ENCODE results near the gene EXOC2. TPM values are rescaled to one million over a fixed set of nuclear protein-coding genes. Genes with fewer than 3 reads are reported as not detected.
"Not testable (repeated sequence)": the region's sequence is repeated elsewhere in the genome, so short reads cannot be mapped to it uniquely, and the experiment has no call there.

Gene EXOC2
- total RNA-seq, 1 donor from 2014 or later, result 22.0 TPM

DNA sequence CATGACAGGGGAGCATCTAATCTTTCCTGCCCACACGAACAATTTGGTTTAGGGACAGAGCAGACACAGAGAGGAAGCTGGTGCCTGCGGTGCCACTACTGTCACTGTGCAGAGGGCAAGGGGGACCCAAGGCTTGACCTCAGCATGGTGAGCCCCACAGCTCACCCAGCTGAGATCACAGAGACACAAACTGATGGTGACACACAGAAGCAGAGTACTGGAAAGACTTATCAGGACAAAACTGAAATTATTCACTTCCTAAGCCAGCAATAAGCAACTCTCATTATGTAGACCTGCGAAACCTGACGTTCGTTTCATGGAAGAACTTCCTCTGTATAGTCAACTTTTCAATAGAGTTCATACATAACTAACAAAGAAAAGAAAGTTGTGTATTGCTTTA lies 122.1 kb downstream of the EXOC2 start:
- TF ChIP-seq, protein P1, sequence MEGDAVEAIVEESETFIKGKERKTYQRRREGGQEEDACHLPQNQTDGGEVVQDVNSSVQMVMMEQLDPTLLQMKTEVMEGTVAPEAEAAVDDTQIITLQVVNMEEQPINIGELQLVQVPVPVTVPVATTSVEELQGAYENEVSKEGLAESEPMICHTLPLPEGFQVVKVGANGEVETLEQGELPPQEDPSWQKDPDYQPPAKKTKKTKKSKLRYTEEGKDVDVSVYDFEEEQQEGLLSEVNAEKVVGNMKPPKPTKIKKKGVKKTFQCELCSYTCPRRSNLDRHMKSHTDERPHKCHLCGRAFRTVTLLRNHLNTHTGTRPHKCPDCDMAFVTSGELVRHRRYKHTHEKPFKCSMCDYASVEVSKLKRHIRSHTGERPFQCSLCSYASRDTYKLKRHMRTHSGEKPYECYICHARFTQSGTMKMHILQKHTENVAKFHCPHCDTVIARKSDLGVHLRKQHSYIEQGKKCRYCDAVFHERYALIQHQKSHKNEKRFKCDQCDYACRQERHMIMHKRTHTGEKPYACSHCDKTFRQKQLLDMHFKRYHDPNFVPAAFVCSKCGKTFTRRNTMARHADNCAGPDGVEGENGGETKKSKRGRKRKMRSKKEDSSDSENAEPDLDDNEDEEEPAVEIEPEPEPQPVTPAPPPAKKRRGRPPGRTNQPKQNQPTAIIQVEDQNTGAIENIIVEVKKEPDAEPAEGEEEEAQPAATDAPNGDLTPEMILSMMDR (conservative IDR thresholded peaks at IDR 0.05; ENCODE audit: low read depth, low read length), result no peak
- no peak for DNase-seq (ENCODE audit: low read depth)
- no peak overlapping the region for H3K4me3 ChIP-seq (ENCODE audit: low read depth, low read length)

DNA sequence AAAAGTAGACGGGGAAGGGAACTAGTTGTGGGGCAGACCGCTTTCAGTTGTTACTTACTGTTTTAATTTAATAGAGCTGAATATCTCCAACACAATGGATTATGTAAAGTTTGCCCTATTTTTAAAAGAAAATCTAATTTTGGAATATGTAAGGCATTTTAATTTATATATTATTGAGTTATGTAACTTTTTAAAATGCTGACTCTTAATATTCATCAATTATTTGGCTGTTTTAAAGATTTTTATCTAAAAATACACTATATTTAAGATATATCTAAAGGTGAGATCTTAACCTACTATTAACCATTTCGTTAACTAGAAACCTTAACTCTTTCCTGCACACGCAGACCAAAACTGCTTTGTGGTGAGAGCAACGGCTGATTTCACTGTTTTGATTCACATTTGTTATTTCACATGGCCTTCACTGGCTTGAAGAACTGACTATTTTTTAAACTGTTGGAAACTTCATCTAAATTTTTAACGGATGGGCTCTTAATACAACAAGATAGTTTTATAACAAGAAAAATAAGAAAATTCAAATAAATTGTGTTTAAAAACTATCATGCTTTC lies 123.9 kb downstream of the EXOC2 start:
- TF ChIP-seq, protein P1 (conservative IDR thresholded peaks at IDR 0.05; ENCODE audit: low read depth, low read length), result no peak
- H3K4me3 ChIP-seq (ENCODE audit: low read depth, low read length), result no peak overlapping the region
- no peak for DNase-seq (ENCODE audit: low read depth)

DNA sequence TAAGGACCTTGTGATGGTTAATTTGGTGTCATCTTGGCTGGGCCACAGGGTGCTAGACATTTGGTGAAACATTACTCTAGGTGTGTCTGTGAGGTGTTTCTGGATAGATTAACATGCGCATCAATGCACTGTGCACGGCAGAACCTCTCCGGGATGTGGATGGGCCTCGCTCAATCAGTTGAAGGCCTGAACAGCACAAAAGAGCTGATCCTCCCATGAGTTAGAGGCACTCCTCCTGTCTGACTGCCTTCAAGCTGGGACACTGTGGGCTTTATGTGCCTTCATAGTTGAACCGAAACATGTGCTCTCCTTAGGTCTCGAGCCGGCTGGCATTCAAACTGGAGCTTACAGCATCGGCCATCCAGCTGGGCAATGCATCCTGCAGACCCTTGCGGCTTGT lies 124.9 kb downstream of the EXOC2 start:
- no peak for DNase-seq (ENCODE audit: low read depth)
- H3K4me3 ChIP-seq (ENCODE audit: low read depth, low read length), result no peak overlapping the region
- TF ChIP-seq, protein P1 (conservative IDR thresholded peaks at IDR 0.05; ENCODE audit: low read depth, low read length), result no peak

DNA sequence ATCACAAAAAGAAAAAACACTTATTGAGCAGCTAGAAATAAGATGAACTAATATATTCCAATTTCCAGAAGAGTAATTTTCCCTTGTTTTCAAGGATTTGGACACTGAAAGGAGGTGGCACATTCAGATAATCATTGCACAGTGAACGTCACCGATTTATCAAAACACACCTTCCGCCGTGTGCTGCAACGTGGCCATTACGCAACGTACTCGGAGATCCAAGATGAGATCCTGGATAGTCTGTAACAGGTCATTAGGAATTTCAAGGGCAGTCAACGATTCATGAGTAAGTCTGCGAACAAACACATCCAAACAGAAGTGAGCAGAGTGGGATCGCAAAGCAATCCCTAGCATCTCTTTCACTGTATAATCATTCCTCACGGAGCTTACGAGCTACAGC lies 129.1 kb downstream of the EXOC2 start:
- H3K4me3 ChIP-seq (ENCODE audit: low read depth, low read length), result no peak overlapping the region
- TF ChIP-seq, protein P1 (conservative IDR thresholded peaks at IDR 0.05; ENCODE audit: low read depth, low read length), result no peak
- DNase-seq (ENCODE audit: low read depth), result no peak

DNA sequence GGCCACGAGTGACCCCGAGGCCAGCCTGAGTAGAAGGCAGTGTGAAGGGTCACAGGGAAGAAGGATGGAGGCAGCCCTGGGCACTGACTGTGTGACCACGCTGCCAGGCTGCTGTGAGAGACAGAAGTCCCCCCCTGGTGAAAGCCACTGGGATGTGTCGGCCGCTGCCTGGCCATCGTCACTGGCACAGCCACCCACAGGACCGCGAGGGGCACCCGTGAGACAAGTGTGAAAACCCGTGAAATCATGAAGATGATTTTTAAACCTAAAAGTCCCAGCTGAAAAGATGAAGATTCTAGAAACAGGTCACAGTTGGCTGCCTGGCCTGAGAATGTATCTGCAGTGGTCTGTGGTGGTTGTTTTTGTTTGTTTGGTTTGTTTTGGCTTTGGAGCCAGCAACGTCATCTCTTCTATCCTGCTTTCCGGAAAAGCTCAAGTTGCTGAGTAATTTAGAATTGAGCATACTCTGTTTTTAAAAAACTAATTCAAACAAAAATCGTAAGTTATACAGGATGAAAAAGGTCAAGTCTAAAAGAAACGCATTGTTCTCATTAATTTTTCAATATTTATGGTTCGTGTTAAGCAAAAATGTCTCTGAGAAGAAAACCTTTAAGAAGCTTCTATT lies 130.8 kb downstream of the EXOC2 start:
- TF ChIP-seq, protein P1 (conservative IDR thresholded peaks at IDR 0.05; ENCODE audit: low read depth, low read length), result no peak
- DNase-seq (ENCODE audit: low read depth), result no peak
- no peak overlapping the region for H3K4me3 ChIP-seq (ENCODE audit: low read depth, low read length)

DNA sequence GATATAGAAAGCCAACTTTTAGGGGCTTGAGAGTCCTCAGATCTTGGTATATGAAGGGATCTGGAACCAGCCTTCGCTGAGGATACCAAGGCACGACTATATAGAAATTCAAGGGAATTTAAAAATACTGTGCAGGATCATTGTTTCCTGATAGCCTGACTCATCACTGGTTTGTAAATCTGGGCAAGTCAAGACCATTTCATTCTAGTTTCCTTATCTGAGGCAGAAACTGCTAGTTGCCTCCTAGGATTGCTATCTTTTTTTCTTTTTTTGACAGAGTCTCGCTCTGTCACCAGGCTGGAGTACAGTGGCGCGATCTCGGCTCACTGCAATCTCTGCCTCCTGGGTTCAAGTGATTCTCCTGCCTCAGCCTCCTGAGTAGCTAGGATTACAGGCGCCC lies 131.6 kb downstream of the EXOC2 start:
- H3K4me3 ChIP-seq (ENCODE audit: low read depth, low read length); DNase-seq (ENCODE audit: low read depth): not testable (repeated sequence)

DNA sequence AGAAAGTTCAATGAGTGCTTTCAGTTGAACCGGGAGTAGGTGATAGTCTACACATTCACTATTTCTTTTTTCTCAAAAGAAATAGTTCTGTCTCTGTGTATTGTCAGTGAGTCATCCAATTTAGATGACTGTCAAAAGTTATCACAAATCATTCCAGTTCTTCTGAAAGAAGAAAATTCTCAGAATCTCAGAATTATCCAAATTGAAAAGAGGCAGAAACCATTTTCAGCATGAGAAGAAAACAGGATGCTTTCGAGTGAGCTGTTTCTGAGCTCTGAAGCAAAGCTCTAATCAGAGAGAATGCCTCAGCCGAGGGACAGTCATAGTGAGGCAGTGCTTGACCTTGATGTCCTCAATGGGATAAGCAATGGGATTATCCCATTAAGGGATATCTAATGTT lies 134.0 kb downstream of the EXOC2 start:
- DNase-seq (ENCODE audit: low read depth), result no peak
- H3K4me3 ChIP-seq (ENCODE audit: low read depth, low read length), result no peak overlapping the region
- TF ChIP-seq, protein P1 (conservative IDR thresholded peaks at IDR 0.05; ENCODE audit: low read depth, low read length), result no peak
